ENCODE data around the gene RTL1.

DNA sequence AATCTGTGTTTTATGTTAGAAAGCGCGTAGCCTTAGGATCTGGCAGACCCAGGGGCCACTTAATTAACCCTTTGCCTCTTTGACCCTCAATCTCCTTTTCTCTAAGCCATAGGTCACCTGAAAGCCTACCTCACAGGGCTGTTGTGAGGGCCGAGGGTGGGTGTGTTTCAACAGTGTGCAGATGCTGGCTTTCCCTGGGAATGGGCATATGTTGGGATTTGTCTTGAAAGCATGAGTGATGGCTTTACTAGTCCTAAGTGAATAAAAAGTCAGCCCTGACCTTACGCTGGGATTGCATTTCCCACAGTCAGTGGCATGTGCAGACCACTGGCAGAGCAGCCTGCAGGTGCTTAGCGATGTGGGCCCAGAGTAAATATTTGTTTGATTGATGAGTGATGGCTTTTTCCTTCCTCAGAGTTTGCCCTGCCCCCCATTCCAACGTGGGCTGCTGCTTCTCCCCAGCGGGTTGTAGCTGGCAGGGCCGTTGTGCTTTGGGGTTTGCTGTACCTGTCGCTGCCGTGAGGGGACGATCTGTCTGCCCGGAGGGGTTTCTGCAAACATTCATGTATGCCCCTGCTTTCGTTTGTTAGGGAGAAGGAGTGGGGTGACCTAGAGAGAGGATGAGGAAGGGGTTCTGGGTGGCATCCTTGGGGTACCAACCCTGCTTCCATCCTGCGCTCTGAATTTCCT, 46.1 kb downstream of the RTL1 start:
- TF ChIP-seq, protein P1, sequence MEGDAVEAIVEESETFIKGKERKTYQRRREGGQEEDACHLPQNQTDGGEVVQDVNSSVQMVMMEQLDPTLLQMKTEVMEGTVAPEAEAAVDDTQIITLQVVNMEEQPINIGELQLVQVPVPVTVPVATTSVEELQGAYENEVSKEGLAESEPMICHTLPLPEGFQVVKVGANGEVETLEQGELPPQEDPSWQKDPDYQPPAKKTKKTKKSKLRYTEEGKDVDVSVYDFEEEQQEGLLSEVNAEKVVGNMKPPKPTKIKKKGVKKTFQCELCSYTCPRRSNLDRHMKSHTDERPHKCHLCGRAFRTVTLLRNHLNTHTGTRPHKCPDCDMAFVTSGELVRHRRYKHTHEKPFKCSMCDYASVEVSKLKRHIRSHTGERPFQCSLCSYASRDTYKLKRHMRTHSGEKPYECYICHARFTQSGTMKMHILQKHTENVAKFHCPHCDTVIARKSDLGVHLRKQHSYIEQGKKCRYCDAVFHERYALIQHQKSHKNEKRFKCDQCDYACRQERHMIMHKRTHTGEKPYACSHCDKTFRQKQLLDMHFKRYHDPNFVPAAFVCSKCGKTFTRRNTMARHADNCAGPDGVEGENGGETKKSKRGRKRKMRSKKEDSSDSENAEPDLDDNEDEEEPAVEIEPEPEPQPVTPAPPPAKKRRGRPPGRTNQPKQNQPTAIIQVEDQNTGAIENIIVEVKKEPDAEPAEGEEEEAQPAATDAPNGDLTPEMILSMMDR (IDR thresholded peaks at IDR 0.05) = no peak
- TF ChIP-seq POLR2AphosphoS5 (IDR thresholded peaks at IDR 0.05) = no peak

All from esophagus muscularis mucosa (tissue), 3 donors.